Neural cell (in vitro differentiated cells): ENCODE data around the gene SLC39A10. TPM values are rescaled to one million over a fixed set of nuclear protein-coding genes. Genes with fewer than 3 reads are reported as not detected.

ENCODE experiments used
- H2AFZ ChIP-seq: fragments of 200-600, 300-800 bp; sonication (generic), shearing (Covaris generic); 2 replicates; pipeline ENCODE4 v1.6.0; 2014; ENCODE audit warnings: low read depth, mild to moderate bottlenecking, antibody characterized with exemption, low read length, moderate library complexity
- H3F3A ChIP-seq: fragments of 200-600 bp; shearing (Covaris generic); 2 replicates; pipeline ENCODE4 v1.6.1; 2016; ENCODE audit warnings: mild to moderate bottlenecking, moderate library complexity, mixed read lengths, antibody characterized with exemption, low read length; ENCODE audit not compliant: insufficient read depth, poor library complexity, severe bottlenecking
- H3K27ac ChIP-seq: fragments of 200-600, 300-800 bp; sonication (generic), shearing (Covaris generic); 2 replicates; pipeline ENCODE4 v1.5.1; 2014; ENCODE audit warnings: mild to moderate bottlenecking, low read length, moderate library complexity
- H3K27me3 ChIP-seq: fragments of 300-800, 200-600 bp; sonication (generic), shearing (Covaris generic); 2 replicates; pipeline ENCODE4 v1.6.0; 2014; ENCODE audit warnings: mild to moderate bottlenecking, low read depth, low read length, moderate library complexity; ENCODE audit not compliant: insufficient read depth
- H3K36me3 ChIP-seq: fragments of 300-800, 200-600 bp; sonication (generic), shearing (Covaris generic); 2 replicates; pipeline ENCODE4 v1.5.1; 2014; ENCODE audit warnings: mild to moderate bottlenecking, antibody characterized with exemption, low read length, moderate library complexity; ENCODE audit not compliant: insufficient read depth
- H3K4me2 ChIP-seq: fragments of 300-800, 200-600 bp; sonication (generic), shearing (Covaris generic); 2 replicates; pipeline ENCODE4 v1.6.0; 2014; ENCODE audit warnings: mild to moderate bottlenecking, low read length
- H3K4me3 ChIP-seq: fragments of 300-800, 200-600 bp; sonication (generic), shearing (Covaris generic); 2 replicates; pipeline ENCODE4 v1.5.1; 2014; ENCODE audit warnings: mild to moderate bottlenecking, low read length, moderate library complexity
- H3K79me2 ChIP-seq: fragments of 200-600 bp; shearing (Covaris generic); replicated peaks from 2 replicates; pipeline ENCODE4 v1.6.0; 2014; ENCODE audit warnings: mild to moderate bottlenecking, low read length, moderate library complexity; ENCODE audit not compliant: insufficient read depth
- H3K9ac ChIP-seq: fragments of 300-800, 200-600 bp; sonication (generic), shearing (Covaris generic); 2 replicates; pipeline ENCODE4 v1.6.1; 2016; ENCODE audit warnings: mild to moderate bottlenecking, low read length, mixed read lengths
- H3K9me2 ChIP-seq: fragments of 200-600 bp; shearing (Covaris generic); 2 replicates; pipeline ENCODE4 v1.6.1; 2016; ENCODE audit warnings: mild to moderate bottlenecking, low read length, mixed read lengths; ENCODE audit not compliant: insufficient read depth
- H3K9me3 ChIP-seq: fragments of 200-600, 300-800 bp; sonication (generic), shearing (Covaris generic); 2 replicates; pipeline ENCODE4 v1.6.1; 2016; ENCODE audit warnings: mild to moderate bottlenecking, mixed run types, low read length, moderate library complexity, mixed read lengths
- H4K20me1 ChIP-seq: fragments of 200-600 bp; shearing (Covaris generic); 2 replicates; pipeline ENCODE4 v1.6.1; 2016; ENCODE audit warnings: mild to moderate bottlenecking, mixed run types; ENCODE audit not compliant: insufficient read depth
- EP300 ChIP-seq: fragments of 450-650 bp; conservative IDR thresholded peaks from 2 replicates; pipeline ENCODE4 v1.6.1; 2014; ENCODE audit warnings: antibody characterized with exemption, mild to moderate bottlenecking, moderate library complexity; ENCODE audit not compliant: poor library complexity, severe bottlenecking
- EZH2 ChIP-seq: fragments of 200-600, 300-800 bp; shearing (Covaris generic), sonication (generic); IDR thresholded peaks from 2 replicates; pipeline ENCODE4 v1.6.1; 2014; ENCODE audit warnings: antibody characterized with exemption, low read length, borderline replicate concordance, mild to moderate bottlenecking; ENCODE audit not compliant: insufficient read depth, poor library complexity, severe bottlenecking
- MXI1 ChIP-seq: fragments of 450-650 bp; conservative IDR thresholded peaks from 2 replicates; pipeline ENCODE4 v1.6.1; 2014; ENCODE audit warnings: antibody characterized with exemption, mild to moderate bottlenecking; ENCODE audit not compliant: poor library complexity, severe bottlenecking
- POLR2AphosphoS5 ChIP-seq: IDR thresholded peaks from 2 replicates; pipeline ENCODE4 v1.6.1; 2012
- RAD21 ChIP-seq: fragments of 450-650 bp; conservative IDR thresholded peaks from 2 replicates; pipeline ENCODE4 v1.6.1; 2014; ENCODE audit warnings: antibody characterized with exemption, mild to moderate bottlenecking, moderate library complexity
- SMC3 ChIP-seq: fragments of 450-650 bp; conservative IDR thresholded peaks from 2 replicates; pipeline ENCODE4 v1.6.1; 2014; ENCODE audit warnings: antibody characterized with exemption, mild to moderate bottlenecking, moderate library complexity; ENCODE audit not compliant: poor library complexity
- TAF1 ChIP-seq: IDR thresholded peaks from 2 replicates; pipeline ENCODE4 v1.6.1; 2012; ENCODE audit warnings: low read depth
- polyA plus RNA-seq: library from polyadenylated mRNA; depleted of rRNA; stranded (reverse); fragments of >200 nt; gene quantifications from 2 replicates; pipeline ENCODE4 v1.2.3, GENCODE V29; 2014
- TF ChIP-seq, protein P1 (sequence below): IDR thresholded peaks from 2 replicates; pipeline ENCODE4 v1.6.1; 2012; ENCODE audit warnings: borderline replicate concordance
- TF ChIP-seq, protein P2 (sequence below): fragments of 450-650 bp; IDR thresholded peaks from 2 replicates; pipeline ENCODE4 v1.5.1; 2014; ENCODE audit warnings: antibody characterized with exemption, mild to moderate bottlenecking, moderate library complexity; ENCODE audit not compliant: poor library complexity, severe bottlenecking

The SLC39A10 gene
- polyA plus RNA-seq, 1 donor from 2014 or later = 71.7 TPM

DNA sequence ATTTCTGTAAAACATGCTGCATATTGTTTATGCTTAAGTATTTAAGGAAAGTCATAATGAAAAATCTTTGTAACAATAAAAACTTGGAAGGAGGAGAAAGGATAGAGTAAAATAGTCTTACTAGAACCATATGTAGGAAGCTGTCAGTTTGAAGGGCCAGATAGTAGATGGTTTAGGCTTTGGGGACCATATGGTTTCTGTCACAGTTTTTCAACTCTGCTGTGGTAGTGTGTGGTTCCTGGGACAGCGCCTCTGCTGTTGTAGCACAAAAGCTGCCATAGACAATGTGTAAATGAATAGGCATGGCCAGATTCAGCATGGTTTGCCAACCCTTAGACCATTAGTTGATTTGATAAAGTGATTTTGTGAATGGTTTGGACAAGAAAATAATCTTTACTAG is 75.5 kb downstream of the SLC39A10 start:
- no peak overlapping the region for H3K4me3 ChIP-seq
- H3K27ac ChIP-seq = no peak overlapping the region
- no peaks in the 10 kb centered on the region for H4K20me1 ChIP-seq
- no peaks in the 10 kb centered on the region for H3K79me2 ChIP-seq
- no peak overlapping the region for H3K4me2 ChIP-seq
- no peak overlapping the region for H2AFZ ChIP-seq
- H3K27me3 ChIP-seq = no peaks in the 10 kb centered on the region
- no peaks in the 10 kb centered on the region for H3F3A ChIP-seq
- TF ChIP-seq POLR2AphosphoS5 (no peak), RAD21 (no peak), MXI1 (no peak), EP300 (no peak), EZH2 (no peak), SMC3 (no peak), TAF1 (no peak)
- TF ChIP-seq, protein P1, sequence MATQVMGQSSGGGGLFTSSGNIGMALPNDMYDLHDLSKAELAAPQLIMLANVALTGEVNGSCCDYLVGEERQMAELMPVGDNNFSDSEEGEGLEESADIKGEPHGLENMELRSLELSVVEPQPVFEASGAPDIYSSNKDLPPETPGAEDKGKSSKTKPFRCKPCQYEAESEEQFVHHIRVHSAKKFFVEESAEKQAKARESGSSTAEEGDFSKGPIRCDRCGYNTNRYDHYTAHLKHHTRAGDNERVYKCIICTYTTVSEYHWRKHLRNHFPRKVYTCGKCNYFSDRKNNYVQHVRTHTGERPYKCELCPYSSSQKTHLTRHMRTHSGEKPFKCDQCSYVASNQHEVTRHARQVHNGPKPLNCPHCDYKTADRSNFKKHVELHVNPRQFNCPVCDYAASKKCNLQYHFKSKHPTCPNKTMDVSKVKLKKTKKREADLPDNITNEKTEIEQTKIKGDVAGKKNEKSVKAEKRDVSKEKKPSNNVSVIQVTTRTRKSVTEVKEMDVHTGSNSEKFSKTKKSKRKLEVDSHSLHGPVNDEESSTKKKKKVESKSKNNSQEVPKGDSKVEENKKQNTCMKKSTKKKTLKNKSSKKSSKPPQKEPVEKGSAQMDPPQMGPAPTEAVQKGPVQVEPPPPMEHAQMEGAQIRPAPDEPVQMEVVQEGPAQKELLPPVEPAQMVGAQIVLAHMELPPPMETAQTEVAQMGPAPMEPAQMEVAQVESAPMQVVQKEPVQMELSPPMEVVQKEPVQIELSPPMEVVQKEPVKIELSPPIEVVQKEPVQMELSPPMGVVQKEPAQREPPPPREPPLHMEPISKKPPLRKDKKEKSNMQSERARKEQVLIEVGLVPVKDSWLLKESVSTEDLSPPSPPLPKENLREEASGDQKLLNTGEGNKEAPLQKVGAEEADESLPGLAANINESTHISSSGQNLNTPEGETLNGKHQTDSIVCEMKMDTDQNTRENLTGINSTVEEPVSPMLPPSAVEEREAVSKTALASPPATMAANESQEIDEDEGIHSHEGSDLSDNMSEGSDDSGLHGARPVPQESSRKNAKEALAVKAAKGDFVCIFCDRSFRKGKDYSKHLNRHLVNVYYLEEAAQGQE = no peak
- TF ChIP-seq, protein P2, sequence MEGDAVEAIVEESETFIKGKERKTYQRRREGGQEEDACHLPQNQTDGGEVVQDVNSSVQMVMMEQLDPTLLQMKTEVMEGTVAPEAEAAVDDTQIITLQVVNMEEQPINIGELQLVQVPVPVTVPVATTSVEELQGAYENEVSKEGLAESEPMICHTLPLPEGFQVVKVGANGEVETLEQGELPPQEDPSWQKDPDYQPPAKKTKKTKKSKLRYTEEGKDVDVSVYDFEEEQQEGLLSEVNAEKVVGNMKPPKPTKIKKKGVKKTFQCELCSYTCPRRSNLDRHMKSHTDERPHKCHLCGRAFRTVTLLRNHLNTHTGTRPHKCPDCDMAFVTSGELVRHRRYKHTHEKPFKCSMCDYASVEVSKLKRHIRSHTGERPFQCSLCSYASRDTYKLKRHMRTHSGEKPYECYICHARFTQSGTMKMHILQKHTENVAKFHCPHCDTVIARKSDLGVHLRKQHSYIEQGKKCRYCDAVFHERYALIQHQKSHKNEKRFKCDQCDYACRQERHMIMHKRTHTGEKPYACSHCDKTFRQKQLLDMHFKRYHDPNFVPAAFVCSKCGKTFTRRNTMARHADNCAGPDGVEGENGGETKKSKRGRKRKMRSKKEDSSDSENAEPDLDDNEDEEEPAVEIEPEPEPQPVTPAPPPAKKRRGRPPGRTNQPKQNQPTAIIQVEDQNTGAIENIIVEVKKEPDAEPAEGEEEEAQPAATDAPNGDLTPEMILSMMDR = no peak
- no peaks in the 10 kb centered on the region for H3K36me3 ChIP-seq
- H3K9me3 ChIP-seq = no peaks in the 10 kb centered on the region
- H3K9ac ChIP-seq = no peak overlapping the region
- H3K9me2 ChIP-seq = no peaks in the 10 kb centered on the region

DNA sequence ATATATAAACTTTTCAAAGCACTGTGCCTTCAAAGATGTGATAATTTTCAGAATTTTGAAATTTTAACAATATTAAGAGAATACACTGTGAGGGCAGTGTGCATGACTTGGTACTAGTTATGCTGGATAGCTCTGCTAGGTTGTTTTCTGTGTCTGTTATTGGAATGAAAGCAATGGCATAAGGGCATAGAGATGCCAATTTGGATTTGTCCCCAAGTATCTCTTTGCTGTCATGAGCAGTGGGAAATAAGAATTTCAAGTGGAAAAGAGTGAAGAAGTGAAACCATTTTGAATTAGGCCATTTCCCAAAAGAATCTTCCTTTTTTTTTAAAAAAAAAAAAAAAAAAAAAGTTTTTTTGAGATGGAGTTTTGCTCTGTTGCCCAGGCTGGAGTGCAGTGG is 76.8 kb downstream of the SLC39A10 start:
- H3K4me2 ChIP-seq = no peak overlapping the region
- H3K36me3 ChIP-seq = no peaks in the 10 kb centered on the region
- no peaks in the 10 kb centered on the region for H3K9me2 ChIP-seq
- no peak overlapping the region for H3K27ac ChIP-seq
- no peak overlapping the region for H3K9ac ChIP-seq
- no peaks in the 10 kb centered on the region for H3K27me3 ChIP-seq
- no peaks in the 10 kb centered on the region for H4K20me1 ChIP-seq
- no peak overlapping the region for H3K4me3 ChIP-seq
- no peaks in the 10 kb centered on the region for H3F3A ChIP-seq
- no peaks in the 10 kb centered on the region for H3K9me3 ChIP-seq
- H3K79me2 ChIP-seq = no peaks in the 10 kb centered on the region
- no peak overlapping the region for H2AFZ ChIP-seq
- TF ChIP-seq POLR2AphosphoS5 = no peak
- TF ChIP-seq, protein P2 = no peak
- no peak for TF ChIP-seq RAD21
- no peak for TF ChIP-seq SMC3
